ENCODE measurements around the gene CMTM8.

Gene CMTM8

GRCh38 chr3:32278714-32279113 is 40.2 kb downstream of the CMTM8 start:
- no peak for TF ChIP-seq CTCF (conservative IDR thresholded peaks at IDR 0.05; ENCODE audit: low read depth)
- DNase-seq (ENCODE audit: low spot score) = peak; percentile 19
- POLR2A ChIA-PET (ENCODE audit: low non-redundant PET) = no interaction called here
- CTCF ChIA-PET = interaction anchor here (0.6 kb wide), 1 partner anchor 965 kb away, joined by 4 read pairs; no protein-coding TSS in a partner anchor
- no peak overlapping the region for H3K27ac ChIP-seq

- peak; percentile 13 for DNase-seq (ENCODE audit: low spot score)
- TF ChIP-seq CTCF (conservative IDR thresholded peaks at IDR 0.05; ENCODE audit: low read depth) = no peak
- no peak overlapping the region for H3K27ac ChIP-seq
- ChIA-PET CTCF (no interaction called here), POLR2A (ENCODE audit: low non-redundant PET) (no interaction called here)
Observed at GRCh38 chr3:32280262-32280910, 41.9 kb downstream of the CMTM8 start.

GRCh38 chr3:32281570-32282106 is 43.2 kb downstream of the CMTM8 start:
- ChIA-PET CTCF (no interaction called here), POLR2A (ENCODE audit: low non-redundant PET) (no interaction called here)
- DNase-seq (ENCODE audit: low spot score) = no peak
- TF ChIP-seq CTCF (conservative IDR thresholded peaks at IDR 0.05; ENCODE audit: low read depth) = no peak
- H3K27ac ChIP-seq = no peak overlapping the region

- POLR2A ChIA-PET (ENCODE audit: low non-redundant PET) = no interaction called here
- CTCF ChIA-PET = no interaction called here
- H3K27ac ChIP-seq = no peak overlapping the region
- no peak for TF ChIP-seq CTCF (conservative IDR thresholded peaks at IDR 0.05; ENCODE audit: low read depth)
- DNase-seq (ENCODE audit: low spot score) = no peak
Observed at GRCh38 chr3:32282578-32283154, 44.2 kb downstream of the CMTM8 start.

- no peak overlapping the region for H3K27ac ChIP-seq
- DNase-seq (ENCODE audit: low spot score) = no peak
- no peak for TF ChIP-seq CTCF (conservative IDR thresholded peaks at IDR 0.05; ENCODE audit: low read depth)
- ChIA-PET POLR2A (ENCODE audit: low non-redundant PET) (no interaction called here), CTCF (no interaction called here)
Observed at GRCh38 chr3:32283304-32283703, 44.8 kb downstream of the CMTM8 start.

GRCh38 chr3:32284443-32285212 is 46.1 kb downstream of the CMTM8 start:
- no peak for DNase-seq (ENCODE audit: low spot score)
- POLR2A ChIA-PET (ENCODE audit: low non-redundant PET) = no interaction called here
- CTCF ChIA-PET = no interaction called here
- no peak overlapping the region for H3K27ac ChIP-seq
- no peak for TF ChIP-seq CTCF (conservative IDR thresholded peaks at IDR 0.05; ENCODE audit: low read depth)
